B cell (primary cell): Measurements from ENCODE around the gene ACTR5.

Source experiments
- EZH2 ChIP-seq: IDR thresholded peaks from 2 replicates; pipeline ENCODE4 v1.6.1; 2012; ENCODE audit warnings: borderline replicate concordance, low read depth, mild to moderate bottlenecking, moderate library complexity, low read length; ENCODE audit not compliant: insufficient read depth, poor library complexity, severe bottlenecking
- TF ChIP-seq, protein P1 (sequence below): fragments of 200-600 bp; IDR thresholded peaks from one replicate; pipeline ENCODE4 v1.8.0; 2022; ENCODE audit warnings: antibody characterized with exemption, mild to moderate bottlenecking

DNA sequence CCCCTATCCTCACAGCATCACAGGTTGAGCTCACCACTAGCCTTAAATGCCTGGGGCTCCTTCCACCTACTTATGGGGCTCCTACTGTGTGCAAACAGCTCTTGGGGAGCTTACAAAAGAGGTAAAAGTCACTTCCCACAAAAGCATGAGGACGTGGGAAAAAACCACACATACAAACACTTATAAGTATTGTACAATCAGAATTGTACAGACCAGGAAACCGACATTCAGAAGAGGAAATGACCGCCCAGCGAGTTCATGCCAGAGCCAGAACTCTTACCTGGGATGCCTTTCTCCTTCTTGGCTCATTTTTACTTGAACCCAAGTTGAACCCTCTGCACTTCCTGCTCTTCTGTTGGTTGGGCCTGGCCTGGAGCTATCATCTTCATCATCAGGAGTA is 50.9 kb downstream of the ACTR5 start:
- TF ChIP-seq, protein P1, sequence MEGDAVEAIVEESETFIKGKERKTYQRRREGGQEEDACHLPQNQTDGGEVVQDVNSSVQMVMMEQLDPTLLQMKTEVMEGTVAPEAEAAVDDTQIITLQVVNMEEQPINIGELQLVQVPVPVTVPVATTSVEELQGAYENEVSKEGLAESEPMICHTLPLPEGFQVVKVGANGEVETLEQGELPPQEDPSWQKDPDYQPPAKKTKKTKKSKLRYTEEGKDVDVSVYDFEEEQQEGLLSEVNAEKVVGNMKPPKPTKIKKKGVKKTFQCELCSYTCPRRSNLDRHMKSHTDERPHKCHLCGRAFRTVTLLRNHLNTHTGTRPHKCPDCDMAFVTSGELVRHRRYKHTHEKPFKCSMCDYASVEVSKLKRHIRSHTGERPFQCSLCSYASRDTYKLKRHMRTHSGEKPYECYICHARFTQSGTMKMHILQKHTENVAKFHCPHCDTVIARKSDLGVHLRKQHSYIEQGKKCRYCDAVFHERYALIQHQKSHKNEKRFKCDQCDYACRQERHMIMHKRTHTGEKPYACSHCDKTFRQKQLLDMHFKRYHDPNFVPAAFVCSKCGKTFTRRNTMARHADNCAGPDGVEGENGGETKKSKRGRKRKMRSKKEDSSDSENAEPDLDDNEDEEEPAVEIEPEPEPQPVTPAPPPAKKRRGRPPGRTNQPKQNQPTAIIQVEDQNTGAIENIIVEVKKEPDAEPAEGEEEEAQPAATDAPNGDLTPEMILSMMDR: no peak
- no peak for TF ChIP-seq EZH2
